ENCODE measurements around the gene LRRC4. TPM values are rescaled to one million over a fixed set of nuclear protein-coding genes. Genes with fewer than 3 reads are reported as not detected.
A peak's percentile ranks its signal among the peaks of the same experiment; 100 is the strongest.

LRRC4 gene
- total RNA-seq, 1 donor from 2014 or later, result 1.9 TPM

- no peak for DNase-seq
- no peak for ATAC-seq (ENCODE audit: poor library complexity)
- intact Hi-C loops (cut with DNase I), result no loop called here
These were observed 5.1 kb upstream of the LRRC4 start for GRCh38 chr7:128036226-128036940.

- intact Hi-C loops (cut with DNase I), result no loop called here
- DNase-seq, result no peak
- ATAC-seq (ENCODE audit: poor library complexity), result no peak
These were observed 4.5 kb upstream of the LRRC4 start for GRCh38 chr7:128035712-128036111.

GRCh38 chr7:128034825-128035224 is 3.6 kb upstream of the LRRC4 start:
- intact Hi-C loops (cut with DNase I), result no loop called here

GRCh38 chr7:128033246-128033645 is 2.0 kb upstream of the LRRC4 start:
- DNase-seq, result no peak
- ATAC-seq (ENCODE audit: poor library complexity), result no peak
- intact Hi-C loops (cut with DNase I), result no loop called here

More at GRCh38 chr7:128034825-128035224, 3.6 kb upstream of the LRRC4 start:
- ATAC-seq (ENCODE audit: poor library complexity) (no peak), DNase-seq (no peak)

DNA sequence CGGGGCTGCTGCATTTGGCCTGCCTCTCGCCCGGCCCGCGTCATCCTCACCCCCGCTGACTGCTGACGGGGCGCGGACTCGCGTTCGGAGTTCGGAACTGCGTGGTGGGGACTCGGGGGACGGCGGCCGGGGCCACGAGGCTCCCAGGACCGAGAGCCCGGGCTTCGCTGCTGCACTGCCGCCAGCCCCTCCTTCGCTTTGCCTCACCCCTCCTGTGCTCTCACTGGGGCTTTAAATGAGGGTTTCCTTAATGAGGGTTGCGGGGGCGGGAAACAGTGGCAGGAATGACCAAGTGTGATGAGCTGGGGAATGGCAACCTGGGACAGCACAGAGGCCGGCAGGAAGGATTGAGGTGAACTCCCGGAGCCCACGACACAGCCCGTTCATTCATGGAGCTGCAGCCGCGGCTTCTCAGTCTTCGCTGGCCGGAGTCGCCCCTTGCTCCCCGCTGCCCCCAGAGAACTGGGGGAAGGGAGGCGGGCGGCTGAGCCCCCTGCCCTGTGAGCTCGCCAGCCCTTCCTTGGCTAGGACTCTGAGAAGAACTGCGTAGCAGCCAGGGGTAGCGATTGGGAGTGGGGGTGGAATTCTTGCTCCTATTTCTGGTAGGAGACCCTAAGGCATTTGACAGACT is 1.5 kb upstream of the LRRC4 start:
- peak; percentile 50 for DNase-seq
- peak; percentile 21 for ATAC-seq (ENCODE audit: poor library complexity)
- intact Hi-C loops (cut with DNase I), result no loop called here

GRCh38 chr7:128031901-128032604 is 816 bp upstream of the LRRC4 start:
- ATAC-seq (ENCODE audit: poor library complexity) (peak; percentile 74), DNase-seq (peak; percentile 61)
- intact Hi-C loops (cut with DNase I), result no loop called here

- DNase-seq (no peak), ATAC-seq (ENCODE audit: poor library complexity) (no peak)
- intact Hi-C loops (cut with DNase I), result no loop called here
These were observed 979 bp downstream of the LRRC4 start for GRCh38 chr7:128030263-128030653.

DNA sequence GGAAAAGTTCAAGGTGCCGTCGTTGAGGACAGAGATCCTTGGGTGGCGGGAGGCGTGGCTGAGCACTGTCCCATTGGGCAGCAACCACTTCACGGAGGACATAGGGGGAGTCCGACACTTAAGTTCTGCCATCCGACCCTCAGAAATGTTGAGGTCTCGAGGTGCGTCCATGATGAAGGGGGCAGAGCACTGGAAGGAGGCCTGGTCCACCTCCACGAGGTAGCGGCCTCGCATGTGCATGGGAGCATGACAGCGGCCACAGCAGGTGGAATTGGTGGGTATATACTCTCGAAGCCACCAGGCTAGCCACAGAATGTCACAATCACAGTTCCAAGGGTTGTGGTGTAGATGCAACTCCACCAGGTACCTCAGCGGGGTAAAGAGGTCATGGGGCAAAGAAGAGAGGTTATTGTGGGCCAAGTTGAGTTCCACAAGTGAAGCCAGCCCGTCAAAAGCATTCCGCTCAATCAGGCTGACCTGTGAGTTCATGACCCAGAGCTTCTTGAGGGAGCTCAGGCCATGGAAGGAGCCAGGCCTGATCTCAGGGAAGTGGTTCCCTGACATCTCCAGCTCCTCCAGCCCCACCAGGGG is 1.7 kb downstream of the LRRC4 start:
- intact Hi-C loops (cut with DNase I), result no loop called here
- ATAC-seq (ENCODE audit: poor library complexity) (no peak), DNase-seq (no peak)

- intact Hi-C loops (cut with DNase I), result no loop called here
- DNase-seq (no peak), ATAC-seq (ENCODE audit: poor library complexity) (no peak)
These were observed 3.7 kb downstream of the LRRC4 start for GRCh38 chr7:128027485-128027980.

- ATAC-seq (ENCODE audit: poor library complexity) (no peak), DNase-seq (no peak)
- intact Hi-C loops (cut with DNase I), result no loop called here
These were observed 4.7 kb downstream of the LRRC4 start for GRCh38 chr7:128026551-128026950.

DNA sequence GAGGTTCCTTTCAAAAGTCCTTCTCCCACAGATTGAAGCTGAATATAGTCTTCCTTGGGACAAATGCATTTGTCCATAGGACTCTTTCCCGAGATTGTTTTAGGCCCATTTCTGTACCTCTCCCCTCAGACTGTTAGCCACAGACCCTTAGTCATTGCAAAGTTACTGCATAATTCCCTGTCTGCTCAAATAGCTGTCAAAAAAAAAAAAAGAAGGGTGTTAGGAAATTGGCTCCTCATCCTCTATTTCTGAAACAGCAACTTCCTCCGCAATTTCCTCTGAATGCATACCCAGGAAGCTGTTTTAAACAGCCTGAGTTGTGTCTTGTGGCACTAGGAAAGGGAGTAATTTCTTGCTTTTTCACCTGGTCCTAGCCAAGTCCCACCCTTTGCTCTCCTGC is 5.4 kb downstream of the LRRC4 start:
- DNase-seq (no peak), ATAC-seq (ENCODE audit: poor library complexity) (no peak)
- intact Hi-C loops (cut with DNase I), result no loop called here

GRCh38 chr7:128025380-128025779 is 5.9 kb downstream of the LRRC4 start:
- ATAC-seq (ENCODE audit: poor library complexity) (no peak), DNase-seq (no peak)
- intact Hi-C loops (cut with DNase I), result no loop called here

- no peak for ATAC-seq (ENCODE audit: poor library complexity)
- intact Hi-C loops (cut with DNase I), result no loop called here
These were observed 7.1 kb downstream of the LRRC4 start for GRCh38 chr7:128024151-128024550.

GRCh38 chr7:128022631-128023532 is 8.4 kb downstream of the LRRC4 start:
- intact Hi-C loops (cut with DNase I), result no loop called here
- ATAC-seq (ENCODE audit: poor library complexity) (no peak), DNase-seq (no peak)

More at GRCh38 chr7:128024151-128024550, 7.1 kb downstream of the LRRC4 start:
- no peak for DNase-seq

DNA sequence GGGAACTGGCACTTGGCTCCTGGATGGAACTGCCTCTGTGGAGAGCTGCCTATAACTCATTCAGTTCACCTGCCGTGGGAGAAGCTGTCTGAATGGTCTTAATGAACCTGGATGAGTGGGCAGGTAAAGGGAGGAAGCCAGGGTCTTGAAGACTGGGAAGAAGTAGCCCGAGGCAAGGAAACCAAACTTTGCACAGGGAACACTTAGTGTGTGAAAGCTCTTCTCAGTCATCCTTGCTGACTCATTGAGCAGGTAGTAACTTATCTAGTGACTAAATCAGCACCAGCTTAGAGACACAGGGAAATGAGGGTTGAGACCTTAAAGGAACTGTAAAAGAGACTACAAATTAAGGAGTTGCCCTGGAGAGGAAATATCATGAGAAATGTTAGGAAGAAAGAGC is 9.9 kb downstream of the LRRC4 start:
- intact Hi-C loops (cut with DNase I), result no loop called here
- no peak for ATAC-seq (ENCODE audit: poor library complexity)
- DNase-seq, result no peak

GRCh38 chr7:128020159-128020558 is 11.1 kb downstream of the LRRC4 start:
- intact Hi-C loops (cut with DNase I), result no loop called here
- DNase-seq, result no peak
- no peak for ATAC-seq (ENCODE audit: poor library complexity)

DNA sequence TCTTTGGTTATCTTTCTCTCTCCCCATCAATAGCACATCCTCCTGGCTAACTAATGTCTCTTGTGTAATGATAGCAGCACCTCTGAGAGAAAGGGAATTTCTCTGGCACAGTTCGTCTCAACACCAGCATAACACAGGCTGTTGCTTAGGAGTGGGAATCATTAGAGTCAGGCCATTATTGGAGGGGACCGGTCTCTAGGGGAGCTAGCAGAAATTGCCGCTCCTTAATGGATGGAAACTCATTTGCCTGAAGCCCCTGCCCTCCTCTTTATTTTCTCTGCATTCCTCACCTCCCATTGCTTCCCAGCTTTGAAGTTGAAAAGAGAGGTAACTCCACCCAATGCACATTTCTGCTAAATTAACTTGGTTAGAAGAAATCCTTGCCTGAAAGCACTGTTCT is 11.9 kb downstream of the LRRC4 start:
- ATAC-seq (ENCODE audit: poor library complexity) (no peak), DNase-seq (no peak)
- intact Hi-C loops (cut with DNase I), result no loop called here

All from Right ventricle myocardium superior (tissue), 1 donor.